ENCODE data around the gene BACH2.

- TF ChIP-seq CTCF (IDR thresholded peaks at IDR 0.05) (no peak), EP300 (IDR thresholded peaks at IDR 0.05) (no peak), POLR2A (IDR thresholded peaks at IDR 0.05) (no peak)
These were observed 101.4 kb downstream of the BACH2 start for GRCh38 chr6:90195094-90195829.
